HepG2 (cell line): ENCODE measurements around the gene COA5. TPM values are rescaled to one million over a fixed set of nuclear protein-coding genes. Genes with fewer than 3 reads are reported as not detected.

Experiments used
- AGO2 ChIP-seq: fragments of 200-400 bp; formaldehyde crosslinking; optimal IDR thresholded peaks from 2 replicates; pipeline ENCODE3; 2017; ENCODE audit warnings: mild to moderate bottlenecking, low read depth, low read length, moderate library complexity
- BCLAF1 ChIP-seq: fragments of 450-650 bp; IDR thresholded peaks from 2 replicates; pipeline ENCODE4 v1.6.1; 2017; ENCODE audit warnings: mild to moderate bottlenecking
- ELF4 ChIP-seq: sonication (generic); formaldehyde crosslinking; IDR thresholded peaks from 2 replicates; pipeline ENCODE4 v1.5.0; 2020; ENCODE audit warnings: missing genetic modification reagents, mild to moderate bottlenecking, moderate library complexity, borderline replicate concordance
- FOXM1 ChIP-seq: sonication (generic); formaldehyde crosslinking; IDR thresholded peaks from 2 replicates; pipeline ENCODE4 v1.5.0; 2020; ENCODE audit warnings: missing genetic modification reagents
- GPBP1L1 ChIP-seq: sonication (generic); formaldehyde crosslinking; IDR thresholded peaks from 2 replicates; pipeline ENCODE4 v1.5.0; 2020; ENCODE audit warnings: mild to moderate bottlenecking, missing genetic modification reagents
- HDAC6 ChIP-seq: fragments of 200-600 bp; sonication (generic); IDR thresholded peaks from 2 replicates; pipeline ENCODE4 v1.7.0; 2017; ENCODE audit warnings: mild to moderate bottlenecking, antibody characterized with exemption, low read length, low read depth
- NCOA1 ChIP-seq: sonication (generic); formaldehyde crosslinking; IDR thresholded peaks from 2 replicates; pipeline ENCODE4 v1.9.0; 2021; ENCODE audit warnings: missing genetic modification reagents
- PPARG ChIP-seq: conservative IDR thresholded peaks from 2 replicates; pipeline ENCODE4 v1.6.1; 2016; ENCODE audit warnings: missing biosample characterization, missing genetic modification reagents
- RNF2 ChIP-seq: fragments of 450-650 bp; conservative IDR thresholded peaks from 2 replicates; pipeline ENCODE4 v1.6.1; 2016; ENCODE audit warnings: low read depth
- SALL1 ChIP-seq: sonication (generic); formaldehyde crosslinking; IDR thresholded peaks from 2 replicates; pipeline ENCODE4 v1.8.0; 2022; ENCODE audit warnings: mild to moderate bottlenecking, missing genetic modification reagents
- SNAPC2 ChIP-seq: sonication (generic); formaldehyde crosslinking; IDR thresholded peaks from 2 replicates; pipeline ENCODE4 v1.8.1; 2022; ENCODE audit warnings: mild to moderate bottlenecking, missing genetic modification reagents
- TBP ChIP-seq: sonication (generic); formaldehyde crosslinking; IDR thresholded peaks from 2 replicates; pipeline ENCODE4 v1.5.0; 2020; ENCODE audit warnings: missing genetic modification reagents
- TIGD3 ChIP-seq: sonication (generic); formaldehyde crosslinking; IDR thresholded peaks from 2 replicates; pipeline ENCODE4 v1.5.1; 2020; ENCODE audit warnings: mild to moderate bottlenecking, missing genetic modification reagents, borderline replicate concordance
- U2AF2 ChIP-seq: fragments of 200-400 bp; formaldehyde crosslinking; IDR thresholded peaks from 2 replicates; pipeline ENCODE4 v1.6.1; 2017; ENCODE audit warnings: low read depth, mild to moderate bottlenecking, low read length
- ZBTB1 ChIP-seq: sonication (generic); formaldehyde crosslinking; IDR thresholded peaks from 2 replicates; pipeline ENCODE4 v1.4.0; 2020; ENCODE audit warnings: missing genetic modification reagents, borderline replicate concordance
- ZIK1 ChIP-seq: sonication (generic); formaldehyde crosslinking; IDR thresholded peaks from 2 replicates; pipeline ENCODE4 v1.5.0; 2020; ENCODE audit warnings: mild to moderate bottlenecking, low read depth, missing genetic modification reagents, borderline replicate concordance
- ZNF136 ChIP-seq: sonication (generic); formaldehyde crosslinking; IDR thresholded peaks from 2 replicates; pipeline ENCODE4 v1.8.1; 2022; ENCODE audit warnings: low read depth, mild to moderate bottlenecking, moderate library complexity, missing genetic modification reagents
- ZNF3 ChIP-seq: IDR thresholded peaks from 2 replicates; pipeline ENCODE4 v1.7.0; 2017; ENCODE audit warnings: inconsistent platforms
- ZNF329 ChIP-seq: sonication (generic); formaldehyde crosslinking; IDR thresholded peaks from 2 replicates; pipeline ENCODE4 v1.9.0; 2021; ENCODE audit warnings: low read depth, mild to moderate bottlenecking, missing genetic modification reagents
- ZNF431 ChIP-seq: sonication (generic); formaldehyde crosslinking; IDR thresholded peaks from 2 replicates; pipeline ENCODE4 v1.9.0; 2022; ENCODE audit warnings: missing genetic modification reagents, low read depth, mild to moderate bottlenecking, borderline replicate concordance
- ZNF501 ChIP-seq: sonication (generic); formaldehyde crosslinking; IDR thresholded peaks from 2 replicates; pipeline ENCODE4 v1.5.1; 2020; ENCODE audit warnings: mild to moderate bottlenecking, moderate library complexity, missing genetic modification reagents
- ZNF607 ChIP-seq: sonication (generic); formaldehyde crosslinking; IDR thresholded peaks from 2 replicates; pipeline ENCODE4 v1.5.1; 2020; ENCODE audit warnings: missing genetic modification reagents, mild to moderate bottlenecking, borderline replicate concordance
- ZNF672 ChIP-seq: sonication (generic); formaldehyde crosslinking; IDR thresholded peaks from 2 replicates; pipeline ENCODE4 v1.8.1; 2022; ENCODE audit warnings: missing genetic modification reagents
- ZNF713 ChIP-seq: sonication (generic); formaldehyde crosslinking; IDR thresholded peaks from 2 replicates; pipeline ENCODE4 v1.4.0; 2020; ENCODE audit warnings: mild to moderate bottlenecking, missing genetic modification reagents
- ZNF724P ChIP-seq: sonication (generic); formaldehyde crosslinking; IDR thresholded peaks from 2 replicates; pipeline ENCODE4 v1.8.0; 2022; ENCODE audit warnings: missing genetic modification reagents, borderline replicate concordance
- polyA plus RNA-seq, 8 experiments: library from polyadenylated mRNA; depleted of rRNA in 3 of 8; stranded (reverse) in 7 of 8; unstranded in 1 of 8; fragments of >200 nt; fragmentation: Illumina TruSeq in 4 of 8; extraction: Trizol in 4 of 8; gene quantifications; 2 replicates each; pipeline versions ENCODE4 v1.2.1 to v1.2.3, GENCODE V29; 2011 to 2016; ENCODE audit warnings: low read depth in 4 of 8, missing spikeins in 1 of 8, mixed read lengths in 1 of 8; ENCODE audit not compliant: insufficient read depth in 1 of 8
- total RNA-seq, 5 experiments: library from RNA; depleted of rRNA; stranded (reverse); fragments of >200 nt; fragmentation: Illumina TruSeq; extraction: Trizol; gene quantifications; 2 replicates each; pipeline ENCODE4 v1.2.3, GENCODE V29; 2016; ENCODE audit warnings: low read depth in 1 of 5

The COA5 gene
- total and polyA plus RNA-seq, 2 of the 13 experiments (the other 11 are each of a cell fraction or from before 2014, with no cell fraction given): 43.6 to 64.5 TPM

- TF ChIP-seq BCLAF1: no peak
- TF ChIP-seq ZNF329: peak; percentile 40; the same call in 1 of the 2 replicates
- no peak for TF ChIP-seq SNAPC2 (CRISPR knock-in tag)
- 0 out of 2 replicates have a peak, but pooled peaks have one; percentile 31 for TF ChIP-seq FOXM1
- TF ChIP-seq NCOA1: no peak
- TF ChIP-seq TIGD3 (CRISPR knock-in tag): no peak
- no peak for TF ChIP-seq ZNF672 (CRISPR knock-in tag)
- TF ChIP-seq RNF2: 0 out of 2 replicates have a peak, but pooled peaks have one; percentile 31
- TF ChIP-seq ZNF501 (CRISPR knock-in tag): peak; percentile 85
- no peak for TF ChIP-seq TBP (CRISPR knock-in tag)
- peak; percentile 55 for TF ChIP-seq ZNF607
- no peak for TF ChIP-seq ZIK1
- TF ChIP-seq ZNF713 (CRISPR knock-in tag): no peak
- no peak for TF ChIP-seq ZNF3
- peak; percentile 82; the same call in 1 of the 2 replicates for TF ChIP-seq ELF4 (CRISPR knock-in tag)
- TF ChIP-seq SALL1 (CRISPR knock-in tag): peak; percentile 86
- TF ChIP-seq ZBTB1 (CRISPR knock-in tag): no peak
- TF ChIP-seq ZNF136: peak; percentile 92; the same call in 1 of the 2 replicates
- 0 out of 2 replicates have a peak, but pooled peaks have one; percentile 48 for TF ChIP-seq ZNF431 (CRISPR knock-in tag)
- TF ChIP-seq HDAC6: no peak
- TF ChIP-seq ZNF724P (CRISPR knock-in tag): no peak
- no peak for TF ChIP-seq U2AF2
- no peak for TF ChIP-seq AGO2
- no peak for TF ChIP-seq GPBP1L1 (CRISPR knock-in tag)
- TF ChIP-seq PPARG: peak; percentile 59
These were observed 24.3 kb downstream of the COA5 start (continued) for GRCh38 chr2:98583816-98584618.
